Activated CD4-positive, CD25-positive, alpha-beta regulatory T cell treated with anti-CD3 and anti-CD28 coated beads, Interleukin-2, amount 50 U/mL, for 24 hours (primary cell): ENCODE data around the gene REC114.
A peak's percentile ranks its signal among the peaks of the same experiment; 100 is the strongest.
"Not testable (repeated sequence)": the region's sequence is repeated elsewhere in the genome, so short reads cannot be mapped to it uniquely, and the experiment has no call there.

Experiments
- ATAC-seq, 2 donors: fragments of 150-1000 bp; cut with Tn5 transposase; one replicate each; pipeline ENCODE4 v1.10.0; 2021; ENCODE audit warnings: mild to moderate bottlenecking in 1 of 2, moderate library complexity in 1 of 2

Gene REC114

GRCh38 chr15:73538123-73538522 is 95.2 kb downstream of the REC114 start:
- ATAC-seq, result no peak

- no peak for ATAC-seq
Observed at GRCh38 chr15:73538563-73539211, 95.7 kb downstream of the REC114 start.

GRCh38 chr15:73539212-73540128 is 96.5 kb downstream of the REC114 start:
- no peak for ATAC-seq

- ATAC-seq, result no peak
Observed at GRCh38 chr15:73540161-73540560, 97.2 kb downstream of the REC114 start.

GRCh38 chr15:73541479-73541878 is 98.5 kb downstream of the REC114 start:
- no peak for ATAC-seq

- not testable (repeated sequence) for ATAC-seq
Observed at GRCh38 chr15:73548925-73549324, 106.0 kb downstream of the REC114 start.

DNA sequence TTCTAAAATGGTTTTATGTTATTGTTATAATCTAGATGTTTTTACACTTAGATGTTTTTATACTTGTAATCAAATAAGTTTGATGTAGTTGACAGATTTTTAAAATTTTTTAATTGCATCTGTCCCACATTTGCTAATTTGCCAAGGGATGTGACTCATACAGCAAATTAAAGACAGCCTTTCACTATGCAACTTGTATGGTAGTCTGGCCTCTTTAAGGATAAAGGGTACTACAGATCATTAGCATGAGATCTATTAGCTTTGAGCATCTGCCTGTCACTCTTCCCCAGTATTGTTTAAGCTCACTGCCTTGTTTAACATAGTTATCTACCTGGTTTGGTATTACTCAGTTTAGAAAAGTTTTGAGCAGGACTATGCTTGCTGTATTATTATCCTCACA is 107.2 kb downstream of the REC114 start:
- no peak for ATAC-seq

GRCh38 chr15:73555080-73555479 is 112.1 kb downstream of the REC114 start:
- ATAC-seq, result no peak

DNA sequence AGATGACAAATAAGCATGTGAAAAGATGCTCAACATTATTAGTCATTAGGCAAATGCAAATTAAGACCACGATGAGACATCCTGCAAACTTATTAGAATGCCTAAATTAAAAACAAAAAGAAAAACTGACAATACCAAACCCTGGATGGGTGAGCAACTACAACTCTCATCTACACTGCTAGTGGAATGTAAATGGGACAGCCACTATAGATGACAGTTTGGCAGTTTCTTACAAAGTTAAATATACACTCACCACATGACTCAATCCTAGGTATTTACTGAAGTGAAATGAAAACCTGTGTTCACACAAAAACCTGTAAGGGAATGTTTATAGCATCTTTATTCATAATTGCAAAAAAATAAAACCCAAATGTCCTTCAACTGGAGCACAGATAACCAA is 115.6 kb downstream of the REC114 start:
- peak in 1 of 2 donors; percentile 48 for ATAC-seq

GRCh38 chr15:73560501-73561117 is 117.6 kb downstream of the REC114 start:
- no peak for ATAC-seq

GRCh38 chr15:73564255-73564654 is 121.3 kb downstream of the REC114 start:
- no peak for ATAC-seq

GRCh38 chr15:73567020-73567419 is 124.1 kb downstream of the REC114 start:
- ATAC-seq, result no peak

DNA sequence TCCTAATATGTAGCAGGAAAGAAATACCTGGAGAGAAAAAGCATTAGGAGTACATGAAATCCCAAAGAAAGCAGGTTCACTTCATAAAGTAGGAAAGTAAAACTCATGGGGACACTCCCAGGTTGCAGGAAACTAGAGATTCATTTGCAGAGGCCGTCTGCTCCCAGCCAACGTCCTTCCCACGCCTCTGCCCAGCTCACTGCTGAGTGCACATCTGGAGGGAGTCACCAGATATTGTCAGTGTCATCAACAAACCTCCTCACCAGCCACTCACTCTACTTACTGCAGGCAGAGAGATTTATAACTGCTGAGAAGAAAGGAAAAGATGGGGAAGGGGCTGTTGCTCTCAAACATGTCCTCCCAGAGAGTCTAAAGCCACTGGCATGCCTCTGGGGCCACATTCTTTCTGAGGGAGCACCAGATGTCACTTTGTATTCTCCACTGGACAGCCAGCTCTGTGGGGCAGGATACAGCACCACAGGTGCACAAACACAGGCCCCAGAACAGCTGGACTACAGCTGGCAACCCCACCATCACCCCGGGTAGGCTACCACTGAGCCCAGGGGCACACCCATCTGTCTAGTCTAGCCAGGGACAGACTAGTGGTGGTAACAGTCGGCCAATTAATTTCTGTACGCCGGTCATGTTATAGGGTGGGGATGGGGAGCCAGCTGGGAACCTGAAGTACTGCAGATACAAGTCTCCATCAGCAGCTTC is 125.8 kb downstream of the REC114 start:
- ATAC-seq, result no peak

DNA sequence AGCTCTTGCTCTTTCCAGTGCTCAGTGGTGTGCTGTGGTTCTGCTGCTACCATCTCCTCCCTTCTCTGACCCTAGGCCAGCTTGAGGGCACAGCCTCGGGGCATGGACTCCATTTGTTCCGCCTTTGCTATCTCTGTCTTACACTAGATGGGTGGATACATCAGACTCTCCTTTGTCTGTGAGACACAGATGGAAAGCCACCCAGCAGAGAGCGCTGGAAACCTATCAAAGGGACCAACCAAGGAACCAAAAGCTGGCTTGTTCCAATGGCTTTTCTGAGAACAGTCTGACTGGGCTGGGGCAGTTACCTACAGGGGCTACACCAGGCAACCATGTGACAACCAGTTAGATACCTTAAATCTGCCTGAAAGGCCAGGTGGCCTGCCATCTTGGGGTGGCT is 126.4 kb downstream of the REC114 start:
- no peak for ATAC-seq

- ATAC-seq, result no peak
Observed at GRCh38 chr15:73570355-73571032, 127.5 kb downstream of the REC114 start.

DNA sequence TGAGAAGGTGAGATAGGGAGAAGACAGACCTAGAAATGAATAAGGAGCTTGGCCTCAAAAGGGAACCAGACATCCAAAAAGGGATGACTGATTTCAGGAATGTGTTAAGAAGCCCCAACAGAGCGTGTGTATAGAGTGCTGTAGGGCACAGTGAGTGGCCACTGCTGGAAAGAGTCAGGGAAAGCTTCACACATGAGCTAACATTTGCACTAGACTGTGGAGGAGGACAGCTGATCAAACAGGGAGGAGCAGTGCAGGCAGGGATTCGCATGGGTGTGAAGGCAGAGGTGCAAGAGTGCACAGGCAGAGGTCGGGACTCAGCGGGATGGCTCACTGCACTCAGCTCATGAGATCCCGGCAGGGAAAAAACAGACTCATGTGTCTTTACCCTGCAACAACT is 128.4 kb downstream of the REC114 start:
- ATAC-seq, result no peak

DNA sequence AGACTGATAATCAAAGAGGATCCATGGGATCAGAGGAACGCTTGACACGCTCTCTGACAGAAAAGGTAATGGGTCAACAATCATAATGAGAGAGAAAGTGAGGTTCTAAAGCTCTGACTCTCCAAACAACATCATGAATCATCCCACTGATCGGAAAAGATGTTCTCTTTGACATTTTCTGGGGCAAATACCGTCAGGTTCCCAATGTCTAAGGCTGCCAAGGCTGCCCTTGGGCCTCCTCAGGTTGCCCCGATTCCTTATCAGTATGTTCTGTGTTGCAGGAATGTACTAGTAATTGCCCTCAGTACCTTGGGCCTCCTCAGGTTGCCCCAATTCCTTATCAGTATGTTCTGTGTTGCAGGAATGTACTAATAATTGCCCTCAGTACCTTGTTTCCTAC is 129.3 kb downstream of the REC114 start:
- ATAC-seq, result no peak

GRCh38 chr15:73573037-73573436 is 130.1 kb downstream of the REC114 start:
- no peak for ATAC-seq

- no peak for ATAC-seq
Observed at GRCh38 chr15:73573572-73573971, 130.6 kb downstream of the REC114 start.

GRCh38 chr15:73575636-73576247 is 132.8 kb downstream of the REC114 start:
- no peak for ATAC-seq

DNA sequence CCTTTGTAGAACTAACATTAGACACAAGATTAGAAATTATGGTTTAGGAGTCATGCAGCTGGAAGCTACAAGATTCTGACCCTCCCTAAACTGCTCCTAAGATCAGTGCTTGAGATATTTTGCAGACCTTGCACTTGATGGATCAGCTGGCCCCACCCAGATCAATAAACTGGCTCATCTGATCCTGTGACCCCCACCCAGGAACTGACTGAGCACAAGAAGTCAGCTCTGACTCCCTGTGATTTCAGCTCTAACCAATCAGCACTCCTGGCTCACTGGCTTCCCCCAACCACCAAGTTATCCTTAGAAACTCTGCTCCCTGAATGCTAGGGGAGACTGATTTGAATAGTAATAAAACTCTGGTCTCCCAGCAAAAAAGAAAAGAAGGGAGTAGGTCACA is 134.6 kb downstream of the REC114 start:
- ATAC-seq, result not testable (repeated sequence)

DNA sequence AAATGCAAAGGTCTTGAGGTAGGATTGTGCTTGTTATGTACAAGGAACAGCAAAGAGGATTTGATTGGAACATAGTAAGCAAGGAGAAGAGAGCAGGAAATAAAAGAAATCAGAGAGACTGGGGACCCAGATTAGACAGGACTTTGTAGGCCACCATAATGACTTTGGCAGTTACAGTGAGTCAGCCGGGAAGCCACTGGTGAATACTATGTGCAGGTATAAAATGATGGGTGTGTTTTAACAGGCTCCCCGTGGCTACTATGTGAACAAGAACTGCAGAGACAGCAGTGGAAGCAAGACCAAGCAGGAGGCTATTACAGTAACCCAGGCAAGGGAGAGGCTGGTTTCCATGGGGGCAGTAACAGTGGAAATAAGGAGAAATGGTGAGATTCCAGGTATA is 135.1 kb downstream of the REC114 start:
- no peak for ATAC-seq
